T-helper 1 cell treated with Interleukin-12 subunit alpha and Interleukin-12 subunit beta and Interleukin-4 antibody, amounts not matched to agents 30 μg/mL and 1 μg/mL, for 36 hours (primary cell): Measurements from ENCODE around the gene CLIP1.
"Not testable (repeated sequence)": the region's sequence is repeated elsewhere in the genome, so short reads cannot be mapped to it uniquely, and the experiment has no call there.

Experiments used
- H3K27ac Mint-ChIP-seq: one replicate; pipeline ENCODE4 v1.8.0; 2021; ENCODE audit warnings: mild to moderate bottlenecking, mixed read lengths
- H3K27me3 Mint-ChIP-seq: one replicate; pipeline ENCODE4 v1.8.0; 2021; ENCODE audit warnings: low read depth, mixed read lengths
- H3K36me3 Mint-ChIP-seq: one replicate; pipeline ENCODE4 v1.8.0; 2021; ENCODE audit warnings: low read depth, mixed read lengths
- H3K4me1 Mint-ChIP-seq: one replicate; pipeline ENCODE4 v1.8.0; 2021; ENCODE audit warnings: low read depth, mixed read lengths
- H3K4me3 Mint-ChIP-seq: one replicate; pipeline ENCODE4 v1.8.0; 2021; ENCODE audit warnings: mild to moderate bottlenecking, moderate library complexity, mixed read lengths
- H3K9me3 Mint-ChIP-seq: one replicate; pipeline ENCODE4 v1.8.0; 2021; ENCODE audit warnings: mixed read lengths

The CLIP1 gene

GRCh38 chr12:122419094-122419493 is 3.4 kb downstream of the CLIP1 start:
- H3K4me1 Mint-ChIP-seq = peaks cover 28% of the 10 kb centered on the region

GRCh38 chr12:122415665-122416064 is 6.8 kb downstream of the CLIP1 start:
- not testable (repeated sequence) for H3K27me3 Mint-ChIP-seq, H3K27ac Mint-ChIP-seq, H3K4me3 Mint-ChIP-seq, H3K9me3 Mint-ChIP-seq
- H3K4me1 Mint-ChIP-seq = peaks cover 32% of the 10 kb centered on the region
- H3K36me3 Mint-ChIP-seq = peaks cover 11% of the 10 kb centered on the region

More at GRCh38 chr12:122419094-122419493, 3.4 kb downstream of the CLIP1 start:
- not testable (repeated sequence) for H3K4me3 Mint-ChIP-seq, H3K9me3 Mint-ChIP-seq, H3K27me3 Mint-ChIP-seq, H3K36me3 Mint-ChIP-seq, H3K27ac Mint-ChIP-seq

- Mint-ChIP-seq H3K27me3 (no peaks in the 10 kb centered on the region), H3K4me1 (peaks cover 28% of the 10 kb centered on the region), H3K4me3 (peak overlapping the region; percentile 69), H3K27ac (peak overlapping the region; percentile 84), H3K9me3 (no peaks in the 10 kb centered on the region), H3K36me3 (peaks cover 11% of the 10 kb centered on the region)
Observed at GRCh38 chr12:122413516-122414404, 8.7 kb downstream of the CLIP1 start.

GRCh38 chr12:122412851-122413433 is 9.5 kb downstream of the CLIP1 start:
- H3K4me1 Mint-ChIP-seq = peaks cover 26% of the 10 kb centered on the region
- H3K27ac Mint-ChIP-seq = peak overlapping the region; percentile 84
- H3K4me3 Mint-ChIP-seq = peak overlapping the region; percentile 69
- H3K27me3 Mint-ChIP-seq = no peaks in the 10 kb centered on the region
- no peaks in the 10 kb centered on the region for H3K9me3 Mint-ChIP-seq
- H3K36me3 Mint-ChIP-seq = peaks cover 11% of the 10 kb centered on the region

- H3K36me3 Mint-ChIP-seq = peaks cover 11% of the 10 kb centered on the region
- H3K27ac Mint-ChIP-seq = peak overlapping the region; percentile 18
- no peaks in the 10 kb centered on the region for H3K9me3 Mint-ChIP-seq
- no peak overlapping the region for H3K4me3 Mint-ChIP-seq
- no peaks in the 10 kb centered on the region for H3K27me3 Mint-ChIP-seq
- H3K4me1 Mint-ChIP-seq = peaks cover 23% of the 10 kb centered on the region
Observed at GRCh38 chr12:122411537-122411936, 10.9 kb downstream of the CLIP1 start.

GRCh38 chr12:122407208-122407607 is 15.3 kb downstream of the CLIP1 start:
- H3K4me3 Mint-ChIP-seq = no peak overlapping the region
- H3K27me3 Mint-ChIP-seq = no peaks in the 10 kb centered on the region
- H3K9me3 Mint-ChIP-seq = no peaks in the 10 kb centered on the region
- H3K4me1 Mint-ChIP-seq = peaks cover 19% of the 10 kb centered on the region
- H3K27ac Mint-ChIP-seq = no peak overlapping the region
- H3K36me3 Mint-ChIP-seq = peaks cover 17% of the 10 kb centered on the region

- Mint-ChIP-seq H3K36me3 (peaks cover 17% of the 10 kb centered on the region), H3K4me3 (no peak overlapping the region), H3K9me3 (no peaks in the 10 kb centered on the region), H3K27me3 (no peaks in the 10 kb centered on the region), H3K4me1 (peaks cover 19% of the 10 kb centered on the region), H3K27ac (no peak overlapping the region)
Observed at GRCh38 chr12:122406701-122407164, 15.7 kb downstream of the CLIP1 start.

GRCh38 chr12:122403831-122404230 is 18.6 kb downstream of the CLIP1 start:
- no peaks in the 10 kb centered on the region for H3K9me3 Mint-ChIP-seq
- H3K4me1 Mint-ChIP-seq = peaks cover 31% of the 10 kb centered on the region
- H3K4me3 Mint-ChIP-seq = no peak overlapping the region
- no peak overlapping the region for H3K27ac Mint-ChIP-seq
- H3K27me3 Mint-ChIP-seq = no peaks in the 10 kb centered on the region
- peaks cover 24% of the 10 kb centered on the region for H3K36me3 Mint-ChIP-seq

GRCh38 chr12:122403115-122403770 is 19.2 kb downstream of the CLIP1 start:
- peaks cover 24% of the 10 kb centered on the region for H3K36me3 Mint-ChIP-seq
- peaks cover 31% of the 10 kb centered on the region for H3K4me1 Mint-ChIP-seq
- H3K27me3 Mint-ChIP-seq = no peaks in the 10 kb centered on the region
- no peaks in the 10 kb centered on the region for H3K9me3 Mint-ChIP-seq
- H3K27ac Mint-ChIP-seq = peak overlapping the region; percentile 26
- no peak overlapping the region for H3K4me3 Mint-ChIP-seq

GRCh38 chr12:122402264-122402663 is 20.2 kb downstream of the CLIP1 start:
- no peaks in the 10 kb centered on the region for H3K27me3 Mint-ChIP-seq

GRCh38 chr12:122399592-122400373 is 22.7 kb downstream of the CLIP1 start:
- Mint-ChIP-seq H3K9me3 (no peaks in the 10 kb centered on the region), H3K27ac (peak overlapping the region; percentile 86), H3K4me3 (peak overlapping the region; percentile 70), H3K27me3 (no peaks in the 10 kb centered on the region), H3K4me1 (peaks cover 34% of the 10 kb centered on the region), H3K36me3 (peaks cover 23% of the 10 kb centered on the region)

More at GRCh38 chr12:122402264-122402663, 20.2 kb downstream of the CLIP1 start:
- no peak overlapping the region for H3K4me3 Mint-ChIP-seq
- H3K9me3 Mint-ChIP-seq = no peaks in the 10 kb centered on the region
- H3K4me1 Mint-ChIP-seq = peaks cover 31% of the 10 kb centered on the region
- H3K27ac Mint-ChIP-seq = no peak overlapping the region
- H3K36me3 Mint-ChIP-seq = peaks cover 24% of the 10 kb centered on the region

- no peaks in the 10 kb centered on the region for H3K27me3 Mint-ChIP-seq
- no peaks in the 10 kb centered on the region for H3K9me3 Mint-ChIP-seq
- peak overlapping the region; percentile 86 for H3K27ac Mint-ChIP-seq
- H3K4me1 Mint-ChIP-seq = peaks cover 34% of the 10 kb centered on the region
- peaks cover 23% of the 10 kb centered on the region for H3K36me3 Mint-ChIP-seq
- H3K4me3 Mint-ChIP-seq = peak overlapping the region; percentile 70
Observed at GRCh38 chr12:122399254-122399591, 23.2 kb downstream of the CLIP1 start.

GRCh38 chr12:122397981-122398380 is 24.5 kb downstream of the CLIP1 start:
- not testable (repeated sequence) for H3K4me3 Mint-ChIP-seq, H3K27me3 Mint-ChIP-seq, H3K27ac Mint-ChIP-seq, H3K9me3 Mint-ChIP-seq
- H3K36me3 Mint-ChIP-seq = peaks cover 19% of the 10 kb centered on the region
- H3K4me1 Mint-ChIP-seq = peaks cover 30% of the 10 kb centered on the region

- Mint-ChIP-seq H3K9me3 (no peaks in the 10 kb centered on the region), H3K27ac (no peak overlapping the region), H3K27me3 (no peaks in the 10 kb centered on the region), H3K36me3 (peaks cover 13% of the 10 kb centered on the region), H3K4me1 (peaks cover 23% of the 10 kb centered on the region), H3K4me3 (no peak overlapping the region)
Observed at GRCh38 chr12:122395319-122395718, 27.1 kb downstream of the CLIP1 start.
